Neural cell (in vitro differentiated cells): ENCODE data around the gene OVCA2. TPM values are rescaled to one million over a fixed set of nuclear protein-coding genes. Genes with fewer than 3 reads are reported as not detected.

Experiments
- H2AFZ ChIP-seq: fragments of 200-600, 300-800 bp; sonication (generic), shearing (Covaris generic); 2 replicates; pipeline ENCODE4 v1.6.0; 2014; ENCODE audit warnings: low read depth, mild to moderate bottlenecking, antibody characterized with exemption, low read length, moderate library complexity
- H3F3A ChIP-seq: fragments of 200-600 bp; shearing (Covaris generic); 2 replicates; pipeline ENCODE4 v1.6.1; 2016; ENCODE audit warnings: mild to moderate bottlenecking, moderate library complexity, mixed read lengths, antibody characterized with exemption, low read length; ENCODE audit not compliant: insufficient read depth, poor library complexity, severe bottlenecking
- H3K27ac ChIP-seq: fragments of 200-600, 300-800 bp; sonication (generic), shearing (Covaris generic); 2 replicates; pipeline ENCODE4 v1.5.1; 2014; ENCODE audit warnings: mild to moderate bottlenecking, low read length, moderate library complexity
- H3K27me3 ChIP-seq: fragments of 300-800, 200-600 bp; sonication (generic), shearing (Covaris generic); 2 replicates; pipeline ENCODE4 v1.6.0; 2014; ENCODE audit warnings: mild to moderate bottlenecking, low read depth, low read length, moderate library complexity; ENCODE audit not compliant: insufficient read depth
- H3K36me3 ChIP-seq: fragments of 300-800, 200-600 bp; sonication (generic), shearing (Covaris generic); 2 replicates; pipeline ENCODE4 v1.5.1; 2014; ENCODE audit warnings: mild to moderate bottlenecking, antibody characterized with exemption, low read length, moderate library complexity; ENCODE audit not compliant: insufficient read depth
- H3K4me2 ChIP-seq: fragments of 300-800, 200-600 bp; sonication (generic), shearing (Covaris generic); 2 replicates; pipeline ENCODE4 v1.6.0; 2014; ENCODE audit warnings: mild to moderate bottlenecking, low read length
- H3K4me3 ChIP-seq: fragments of 300-800, 200-600 bp; sonication (generic), shearing (Covaris generic); 2 replicates; pipeline ENCODE4 v1.5.1; 2014; ENCODE audit warnings: mild to moderate bottlenecking, low read length, moderate library complexity
- H3K79me2 ChIP-seq: fragments of 200-600 bp; shearing (Covaris generic); replicated peaks from 2 replicates; pipeline ENCODE4 v1.6.0; 2014; ENCODE audit warnings: mild to moderate bottlenecking, low read length, moderate library complexity; ENCODE audit not compliant: insufficient read depth
- H3K9ac ChIP-seq: fragments of 300-800, 200-600 bp; sonication (generic), shearing (Covaris generic); 2 replicates; pipeline ENCODE4 v1.6.1; 2016; ENCODE audit warnings: mild to moderate bottlenecking, low read length, mixed read lengths
- H3K9me2 ChIP-seq: fragments of 200-600 bp; shearing (Covaris generic); 2 replicates; pipeline ENCODE4 v1.6.1; 2016; ENCODE audit warnings: mild to moderate bottlenecking, low read length, mixed read lengths; ENCODE audit not compliant: insufficient read depth
- H3K9me3 ChIP-seq: fragments of 200-600, 300-800 bp; sonication (generic), shearing (Covaris generic); 2 replicates; pipeline ENCODE4 v1.6.1; 2016; ENCODE audit warnings: mild to moderate bottlenecking, mixed run types, low read length, moderate library complexity, mixed read lengths
- H4K20me1 ChIP-seq: fragments of 200-600 bp; shearing (Covaris generic); 2 replicates; pipeline ENCODE4 v1.6.1; 2016; ENCODE audit warnings: mild to moderate bottlenecking, mixed run types; ENCODE audit not compliant: insufficient read depth
- EP300 ChIP-seq: fragments of 450-650 bp; conservative IDR thresholded peaks from 2 replicates; pipeline ENCODE4 v1.6.1; 2014; ENCODE audit warnings: antibody characterized with exemption, mild to moderate bottlenecking, moderate library complexity; ENCODE audit not compliant: poor library complexity, severe bottlenecking
- EZH2 ChIP-seq: fragments of 200-600, 300-800 bp; shearing (Covaris generic), sonication (generic); IDR thresholded peaks from 2 replicates; pipeline ENCODE4 v1.6.1; 2014; ENCODE audit warnings: antibody characterized with exemption, low read length, borderline replicate concordance, mild to moderate bottlenecking; ENCODE audit not compliant: insufficient read depth, poor library complexity, severe bottlenecking
- MXI1 ChIP-seq: fragments of 450-650 bp; conservative IDR thresholded peaks from 2 replicates; pipeline ENCODE4 v1.6.1; 2014; ENCODE audit warnings: antibody characterized with exemption, mild to moderate bottlenecking; ENCODE audit not compliant: poor library complexity, severe bottlenecking
- POLR2AphosphoS5 ChIP-seq: IDR thresholded peaks from 2 replicates; pipeline ENCODE4 v1.6.1; 2012
- RAD21 ChIP-seq: fragments of 450-650 bp; conservative IDR thresholded peaks from 2 replicates; pipeline ENCODE4 v1.6.1; 2014; ENCODE audit warnings: antibody characterized with exemption, mild to moderate bottlenecking, moderate library complexity
- SMC3 ChIP-seq: fragments of 450-650 bp; conservative IDR thresholded peaks from 2 replicates; pipeline ENCODE4 v1.6.1; 2014; ENCODE audit warnings: antibody characterized with exemption, mild to moderate bottlenecking, moderate library complexity; ENCODE audit not compliant: poor library complexity
- TAF1 ChIP-seq: IDR thresholded peaks from 2 replicates; pipeline ENCODE4 v1.6.1; 2012; ENCODE audit warnings: low read depth
- polyA plus RNA-seq: library from polyadenylated mRNA; depleted of rRNA; stranded (reverse); fragments of >200 nt; gene quantifications from 2 replicates; pipeline ENCODE4 v1.2.3, GENCODE V29; 2014
- TF ChIP-seq, protein P1 (sequence below): fragments of 450-650 bp; IDR thresholded peaks from 2 replicates; pipeline ENCODE4 v1.5.1; 2014; ENCODE audit warnings: antibody characterized with exemption, mild to moderate bottlenecking, moderate library complexity; ENCODE audit not compliant: poor library complexity, severe bottlenecking
- TF ChIP-seq, protein P2 (sequence below): IDR thresholded peaks from 2 replicates; pipeline ENCODE4 v1.6.1; 2012; ENCODE audit warnings: borderline replicate concordance

Gene OVCA2
- polyA plus RNA-seq, 1 donor from 2014 or later: 54.4 TPM

DNA sequence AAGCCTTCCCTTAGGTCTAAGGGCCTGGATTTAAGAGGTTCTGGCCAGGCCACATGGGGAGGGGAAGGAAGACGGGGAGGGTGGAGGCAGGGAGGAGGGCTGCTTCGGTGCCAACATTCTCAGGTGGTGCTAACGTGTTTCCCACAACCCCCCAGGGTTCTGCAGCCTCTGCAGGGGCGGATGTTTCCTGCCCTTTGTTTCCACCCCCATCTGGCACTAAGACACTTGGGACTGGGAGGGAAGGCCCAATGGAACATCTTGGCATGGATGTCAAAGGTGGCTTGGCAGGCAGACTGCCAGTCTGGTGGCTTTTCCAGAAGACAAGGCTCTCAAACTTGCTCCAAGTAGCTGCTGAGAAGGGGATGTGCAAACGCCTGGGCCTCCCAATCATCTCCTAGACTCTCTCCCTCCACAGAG lies 25.8 kb downstream of the OVCA2 start:
- Histone ChIP-seq H3K4me2 (no peak overlapping the region), H3K36me3 (no peaks in the 10 kb centered on the region), H3K9me3 (no peaks in the 10 kb centered on the region)

DNA sequence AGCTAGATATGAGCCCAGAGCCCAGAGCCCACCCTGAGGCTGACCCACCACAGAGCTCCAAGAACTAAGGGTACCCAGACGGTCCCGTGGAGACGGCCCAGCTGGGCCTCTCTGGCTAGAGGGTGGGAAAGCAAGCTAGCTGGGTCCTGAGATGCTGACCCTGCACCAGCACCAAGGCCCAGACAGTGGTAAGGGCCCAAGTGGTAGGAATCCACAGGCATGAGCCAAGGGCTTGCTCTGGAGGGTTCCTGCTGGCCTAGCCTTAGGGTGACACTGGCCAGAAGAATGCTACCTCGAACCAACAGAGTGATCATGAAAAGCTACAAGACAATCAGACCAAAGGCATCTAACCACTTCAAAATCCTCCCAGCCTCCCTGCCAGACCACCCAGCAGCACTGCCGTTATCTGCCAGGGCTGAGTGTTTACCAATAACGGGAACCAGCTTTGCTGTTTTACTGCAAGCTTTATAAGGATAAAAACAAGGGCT lies 26.3 kb downstream of the OVCA2 start:
- H3K27me3 ChIP-seq: no peaks in the 10 kb centered on the region
- H3K4me2 ChIP-seq: no peak overlapping the region
- no peaks in the 10 kb centered on the region for H3F3A ChIP-seq
- H3K4me3 ChIP-seq: no peak overlapping the region
- TF ChIP-seq SMC3 (no peak), MXI1 (no peak), EP300 (no peak), TAF1 (no peak), RAD21 (no peak), EZH2 (no peak), POLR2AphosphoS5 (no peak)
- TF ChIP-seq, protein P1, sequence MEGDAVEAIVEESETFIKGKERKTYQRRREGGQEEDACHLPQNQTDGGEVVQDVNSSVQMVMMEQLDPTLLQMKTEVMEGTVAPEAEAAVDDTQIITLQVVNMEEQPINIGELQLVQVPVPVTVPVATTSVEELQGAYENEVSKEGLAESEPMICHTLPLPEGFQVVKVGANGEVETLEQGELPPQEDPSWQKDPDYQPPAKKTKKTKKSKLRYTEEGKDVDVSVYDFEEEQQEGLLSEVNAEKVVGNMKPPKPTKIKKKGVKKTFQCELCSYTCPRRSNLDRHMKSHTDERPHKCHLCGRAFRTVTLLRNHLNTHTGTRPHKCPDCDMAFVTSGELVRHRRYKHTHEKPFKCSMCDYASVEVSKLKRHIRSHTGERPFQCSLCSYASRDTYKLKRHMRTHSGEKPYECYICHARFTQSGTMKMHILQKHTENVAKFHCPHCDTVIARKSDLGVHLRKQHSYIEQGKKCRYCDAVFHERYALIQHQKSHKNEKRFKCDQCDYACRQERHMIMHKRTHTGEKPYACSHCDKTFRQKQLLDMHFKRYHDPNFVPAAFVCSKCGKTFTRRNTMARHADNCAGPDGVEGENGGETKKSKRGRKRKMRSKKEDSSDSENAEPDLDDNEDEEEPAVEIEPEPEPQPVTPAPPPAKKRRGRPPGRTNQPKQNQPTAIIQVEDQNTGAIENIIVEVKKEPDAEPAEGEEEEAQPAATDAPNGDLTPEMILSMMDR: no peak
- TF ChIP-seq, protein P2, sequence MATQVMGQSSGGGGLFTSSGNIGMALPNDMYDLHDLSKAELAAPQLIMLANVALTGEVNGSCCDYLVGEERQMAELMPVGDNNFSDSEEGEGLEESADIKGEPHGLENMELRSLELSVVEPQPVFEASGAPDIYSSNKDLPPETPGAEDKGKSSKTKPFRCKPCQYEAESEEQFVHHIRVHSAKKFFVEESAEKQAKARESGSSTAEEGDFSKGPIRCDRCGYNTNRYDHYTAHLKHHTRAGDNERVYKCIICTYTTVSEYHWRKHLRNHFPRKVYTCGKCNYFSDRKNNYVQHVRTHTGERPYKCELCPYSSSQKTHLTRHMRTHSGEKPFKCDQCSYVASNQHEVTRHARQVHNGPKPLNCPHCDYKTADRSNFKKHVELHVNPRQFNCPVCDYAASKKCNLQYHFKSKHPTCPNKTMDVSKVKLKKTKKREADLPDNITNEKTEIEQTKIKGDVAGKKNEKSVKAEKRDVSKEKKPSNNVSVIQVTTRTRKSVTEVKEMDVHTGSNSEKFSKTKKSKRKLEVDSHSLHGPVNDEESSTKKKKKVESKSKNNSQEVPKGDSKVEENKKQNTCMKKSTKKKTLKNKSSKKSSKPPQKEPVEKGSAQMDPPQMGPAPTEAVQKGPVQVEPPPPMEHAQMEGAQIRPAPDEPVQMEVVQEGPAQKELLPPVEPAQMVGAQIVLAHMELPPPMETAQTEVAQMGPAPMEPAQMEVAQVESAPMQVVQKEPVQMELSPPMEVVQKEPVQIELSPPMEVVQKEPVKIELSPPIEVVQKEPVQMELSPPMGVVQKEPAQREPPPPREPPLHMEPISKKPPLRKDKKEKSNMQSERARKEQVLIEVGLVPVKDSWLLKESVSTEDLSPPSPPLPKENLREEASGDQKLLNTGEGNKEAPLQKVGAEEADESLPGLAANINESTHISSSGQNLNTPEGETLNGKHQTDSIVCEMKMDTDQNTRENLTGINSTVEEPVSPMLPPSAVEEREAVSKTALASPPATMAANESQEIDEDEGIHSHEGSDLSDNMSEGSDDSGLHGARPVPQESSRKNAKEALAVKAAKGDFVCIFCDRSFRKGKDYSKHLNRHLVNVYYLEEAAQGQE: no peak
- no peaks in the 10 kb centered on the region for H4K20me1 ChIP-seq
- no peaks in the 10 kb centered on the region for H3K79me2 ChIP-seq
- no peak overlapping the region for H2AFZ ChIP-seq
- no peak overlapping the region for H3K9ac ChIP-seq
- H3K36me3 ChIP-seq: no peaks in the 10 kb centered on the region
- no peaks in the 10 kb centered on the region for H3K9me3 ChIP-seq
- no peaks in the 10 kb centered on the region for H3K9me2 ChIP-seq
- no peak overlapping the region for H3K27ac ChIP-seq

More for the DNA sequence above, 25.8 kb downstream of the OVCA2 start:
- no peaks in the 10 kb centered on the region for H3K79me2 ChIP-seq
- no peaks in the 10 kb centered on the region for H3K27me3 ChIP-seq
- no peaks in the 10 kb centered on the region for H3F3A ChIP-seq
- no peak for TF ChIP-seq TAF1
- TF ChIP-seq RAD21: no peak
- TF ChIP-seq EP300: no peak
- TF ChIP-seq POLR2AphosphoS5: no peak
- TF ChIP-seq, protein P2: no peak
- no peak for TF ChIP-seq EZH2
- TF ChIP-seq, protein P1: no peak
- H4K20me1 ChIP-seq: no peaks in the 10 kb centered on the region
- H3K27ac ChIP-seq: no peak overlapping the region
- H3K9me2 ChIP-seq: no peaks in the 10 kb centered on the region
- H3K4me3 ChIP-seq: no peak overlapping the region
- H2AFZ ChIP-seq: no peak overlapping the region
- H3K9ac ChIP-seq: no peak overlapping the region
